ENCODE results near the gene PRODH2. TPM values are rescaled to one million over a fixed set of nuclear protein-coding genes. Genes with fewer than 3 reads are reported as not detected.
"Not testable (repeated sequence)": the region's sequence is repeated elsewhere in the genome, so short reads cannot be mapped to it uniquely, and the experiment has no call there.

PRODH2 gene
- total RNA-seq, 1 donor = not detected

- TF ChIP-seq CTCF (IDR thresholded peaks at IDR 0.05; ENCODE audit: insufficient read depth, low read depth, low read length) = no peak
- H3K4me3 ChIP-seq (ENCODE audit: low read depth, low read length) = no peak overlapping the region
Measured at GRCh38 chr19:35773020-35773806, 39.4 kb downstream of the PRODH2 start.

GRCh38 chr19:35772362-35772761 lies 40.3 kb downstream of the PRODH2 start:
- H3K4me3 ChIP-seq (ENCODE audit: low read depth, low read length); DNase-seq (ENCODE audit: low read depth): not testable (repeated sequence)

More at GRCh38 chr19:35773020-35773806, 39.4 kb downstream of the PRODH2 start:
- DNase-seq (ENCODE audit: low read depth) = peak; percentile 14

GRCh38 chr19:35768082-35768421 lies 44.6 kb downstream of the PRODH2 start:
- no peak overlapping the region for H3K4me3 ChIP-seq (ENCODE audit: low read depth, low read length)
- TF ChIP-seq CTCF (IDR thresholded peaks at IDR 0.05; ENCODE audit: insufficient read depth, low read depth, low read length) = no peak
- DNase-seq (ENCODE audit: low read depth) = no peak

GRCh38 chr19:35767288-35768081 lies 45.2 kb downstream of the PRODH2 start:
- no peak overlapping the region for H3K4me3 ChIP-seq (ENCODE audit: low read depth, low read length)
- TF ChIP-seq CTCF (IDR thresholded peaks at IDR 0.05; ENCODE audit: insufficient read depth, low read depth, low read length) = no peak
- DNase-seq (ENCODE audit: low read depth) = no peak

- H3K4me3 ChIP-seq (ENCODE audit: low read depth, low read length) = no peak overlapping the region
- TF ChIP-seq CTCF (IDR thresholded peaks at IDR 0.05; ENCODE audit: insufficient read depth, low read depth, low read length) = no peak
- no peak for DNase-seq (ENCODE audit: low read depth)
Measured at GRCh38 chr19:35766571-35767104, 46.0 kb downstream of the PRODH2 start.

GRCh38 chr19:35764432-35765315 lies 48.0 kb downstream of the PRODH2 start:
- no peak overlapping the region for H3K4me3 ChIP-seq (ENCODE audit: low read depth, low read length)
- DNase-seq (ENCODE audit: low read depth) = no peak
- TF ChIP-seq CTCF (IDR thresholded peaks at IDR 0.05; ENCODE audit: insufficient read depth, low read depth, low read length) = no peak

All from fibroblast of villous mesenchyme (primary cell).